ENCODE data around the gene DYNC1LI2. TPM values are rescaled to one million over a fixed set of nuclear protein-coding genes. Genes with fewer than 3 reads are reported as not detected.

DYNC1LI2 gene
- total RNA-seq, 1 experiment from 2014 or later = 94.2 TPM

GRCh38 chr16:66751053-66751302 lies 431 bp downstream of the DYNC1LI2 start:
- Mint-ChIP-seq H3K36me3 (ENCODE audit: insufficient read depth in 1 of 3, low read depth in 3 of 3) (peaks cover 24 to 46% (median 45%) of the 10 kb centered on the region in 3 experiments), H3K4me3 (peak overlapping the region; percentile 84 to 93), H3K9me3 (no peaks in the 10 kb centered on the region), H3K27me3 (ENCODE audit: low read depth) (peaks cover 13% of the 10 kb centered on the region), H3K4me1 (peaks cover 23 to 28% of the 10 kb centered on the region in 2 experiments), H3K27ac (peak overlapping the region; percentile 19 to 61 (median 20); a peak in 4 of 7 replicates)
- H3K23me2 ChIP-seq (ENCODE audit: insufficient read length, low read depth, low read length, poor library complexity, severe bottlenecking) = peaks cover 8% of the 10 kb centered on the region
- H2BK15ac ChIP-seq (ENCODE audit: low read depth, low read length) = no peak overlapping the region
- no peak overlapping the region for H2AFZ ChIP-seq (ENCODE audit: low read length)
- peaks cover 5% of the 10 kb centered on the region for H4K20me1 ChIP-seq (ENCODE audit: control insufficient read depth, insufficient read depth, insufficient read length)
- H4K5ac ChIP-seq (ENCODE audit: insufficient read length, low read depth, low read length) = peak overlapping the region; percentile 63
- no peak overlapping the region for H3K27ac ChIP-seq (ENCODE audit: insufficient read length, low read depth, low read length)
- no peak overlapping the region for H4K91ac ChIP-seq (ENCODE audit: insufficient read length, low read depth, low read length)
- H3K27me3 ChIP-seq (ENCODE audit: insufficient read depth, low read length) = no peaks in the 10 kb centered on the region
- no peak overlapping the region for H2BK12ac ChIP-seq (ENCODE audit: insufficient read length, low read depth, low read length)
- peak overlapping the region; percentile 80 for H2BK5ac ChIP-seq (ENCODE audit: insufficient read length, low read length)
- H3K9me3 ChIP-seq (ENCODE audit: control insufficient read depth, low read depth, low read length) = no peaks in the 10 kb centered on the region
- DNase-seq = no peak
- no peak overlapping the region for H2BK20ac ChIP-seq (ENCODE audit: low read depth, low read length, poor library complexity, severe bottlenecking)
- no peak overlapping the region for H3K23ac ChIP-seq (ENCODE audit: insufficient read length, low read depth, low read length)
- H4K8ac ChIP-seq (replicated peaks; ENCODE audit: insufficient read length, low read depth, low read length) = no peak overlapping the region
- no peak overlapping the region for H3T11ph ChIP-seq (ENCODE audit: low read length)
- no peak overlapping the region; the same call in 1 of the 2 replicates for H3K4ac ChIP-seq (ENCODE audit: low read depth, low read length)
- peaks cover 20% of the 10 kb centered on the region for H3K79me2 ChIP-seq (ENCODE audit: insufficient read depth, low read length)
- no CpG with 5 or more reads among the region's 22 CpGs for WGBS (ENCODE audit: extremely low coverage, insufficient read length, low lambda C conversion rate)
- H3K18ac ChIP-seq (ENCODE audit: insufficient read length, low read depth, low read length) = peak overlapping the region; percentile 61
- H2AK5ac ChIP-seq (ENCODE audit: insufficient read length, low read length) = no peak overlapping the region
- H3K4me2 ChIP-seq (ENCODE audit: insufficient read depth, insufficient read length, low read length) = peak overlapping the region; percentile 88
- H3K56ac ChIP-seq (ENCODE audit: insufficient read length, low read depth, low read length) = no peak overlapping the region
- no peak for TF ChIP-seq CTCF (conservative IDR thresholded peaks at IDR 0.05)
- H3K9ac ChIP-seq (ENCODE audit: extremely low read depth, insufficient read length, low read length) = peak overlapping the region; percentile 86
- no peaks in the 10 kb centered on the region; the same call in 1 of the 2 replicates for H3K4me1 ChIP-seq (ENCODE audit: insufficient read depth, low read length)
- H3K79me1 ChIP-seq (ENCODE audit: insufficient read depth, low read depth, low read length, poor library complexity, severe bottlenecking) = peaks cover 21% of the 10 kb centered on the region
- no peak overlapping the region for H2BK120ac ChIP-seq (ENCODE audit: low read depth, low read length, poor library complexity, severe bottlenecking)
- H3K14ac ChIP-seq (ENCODE audit: insufficient read depth, low read length) = peak overlapping the region; percentile 91
